PFSK-1 (cell line): ENCODE data around the gene DLGAP1.

Experiments used
- FOXP2 ChIP-seq: optimal IDR thresholded peaks from 2 replicates; pipeline ENCODE3; 2011; ENCODE audit warnings: borderline replicate concordance, control low read depth, inconsistent platforms; ENCODE audit not compliant: insufficient read depth; ENCODE audit errors: extremely low read length, extremely low read depth
- POLR2AphosphoS5 ChIP-seq: IDR thresholded peaks from 2 replicates; pipeline ENCODE4 v1.6.1; 2012; ENCODE audit warnings: low read depth, mild to moderate bottlenecking, control low read depth, low read length, moderate library complexity
- SIN3A ChIP-seq: IDR thresholded peaks from 2 replicates; pipeline ENCODE4 v1.6.1; 2012; ENCODE audit warnings: mild to moderate bottlenecking, low read length, moderate library complexity, borderline replicate concordance; ENCODE audit not compliant: insufficient read depth
- TAF1 ChIP-seq: IDR thresholded peaks from 2 replicates; pipeline ENCODE4 v1.6.1; 2012; ENCODE audit warnings: low read length, control low read depth, borderline replicate concordance; ENCODE audit not compliant: insufficient read depth
- TF ChIP-seq, protein P1 (sequence below), 2 experiments: IDR thresholded peaks; 2 replicates each; pipeline versions ENCODE4 v1.6.1 to v1.8.0; 2011 to 2012; ENCODE audit warnings: low read depth in 2 of 2, low read length in 2 of 2, control low read depth in 1 of 2, inconsistent platforms in 1 of 2, mild to moderate bottlenecking in 1 of 2, moderate library complexity in 1 of 2; ENCODE audit not compliant: insufficient read depth in 1 of 2

Gene DLGAP1

DNA sequence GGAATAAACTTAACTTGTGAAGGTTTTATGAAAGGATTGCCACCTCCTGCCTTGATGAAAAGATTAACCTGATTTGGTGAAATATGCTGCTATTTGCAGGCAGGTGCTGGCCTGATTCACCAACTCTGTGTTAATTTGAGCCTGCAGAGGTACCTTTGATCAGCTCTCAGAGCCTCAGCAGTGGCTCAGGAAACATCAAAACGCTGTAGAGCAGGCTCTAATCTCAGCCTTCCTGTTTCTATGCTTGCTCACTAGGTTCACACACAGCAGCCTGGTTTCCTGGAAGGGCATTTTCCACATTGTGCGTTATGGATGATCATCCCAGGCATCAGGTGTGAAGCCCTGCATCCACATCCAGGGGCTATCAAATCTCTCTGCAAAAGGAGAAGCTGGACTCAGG is 988.2 kb downstream of the DLGAP1 start:
- TF ChIP-seq, protein P1, sequence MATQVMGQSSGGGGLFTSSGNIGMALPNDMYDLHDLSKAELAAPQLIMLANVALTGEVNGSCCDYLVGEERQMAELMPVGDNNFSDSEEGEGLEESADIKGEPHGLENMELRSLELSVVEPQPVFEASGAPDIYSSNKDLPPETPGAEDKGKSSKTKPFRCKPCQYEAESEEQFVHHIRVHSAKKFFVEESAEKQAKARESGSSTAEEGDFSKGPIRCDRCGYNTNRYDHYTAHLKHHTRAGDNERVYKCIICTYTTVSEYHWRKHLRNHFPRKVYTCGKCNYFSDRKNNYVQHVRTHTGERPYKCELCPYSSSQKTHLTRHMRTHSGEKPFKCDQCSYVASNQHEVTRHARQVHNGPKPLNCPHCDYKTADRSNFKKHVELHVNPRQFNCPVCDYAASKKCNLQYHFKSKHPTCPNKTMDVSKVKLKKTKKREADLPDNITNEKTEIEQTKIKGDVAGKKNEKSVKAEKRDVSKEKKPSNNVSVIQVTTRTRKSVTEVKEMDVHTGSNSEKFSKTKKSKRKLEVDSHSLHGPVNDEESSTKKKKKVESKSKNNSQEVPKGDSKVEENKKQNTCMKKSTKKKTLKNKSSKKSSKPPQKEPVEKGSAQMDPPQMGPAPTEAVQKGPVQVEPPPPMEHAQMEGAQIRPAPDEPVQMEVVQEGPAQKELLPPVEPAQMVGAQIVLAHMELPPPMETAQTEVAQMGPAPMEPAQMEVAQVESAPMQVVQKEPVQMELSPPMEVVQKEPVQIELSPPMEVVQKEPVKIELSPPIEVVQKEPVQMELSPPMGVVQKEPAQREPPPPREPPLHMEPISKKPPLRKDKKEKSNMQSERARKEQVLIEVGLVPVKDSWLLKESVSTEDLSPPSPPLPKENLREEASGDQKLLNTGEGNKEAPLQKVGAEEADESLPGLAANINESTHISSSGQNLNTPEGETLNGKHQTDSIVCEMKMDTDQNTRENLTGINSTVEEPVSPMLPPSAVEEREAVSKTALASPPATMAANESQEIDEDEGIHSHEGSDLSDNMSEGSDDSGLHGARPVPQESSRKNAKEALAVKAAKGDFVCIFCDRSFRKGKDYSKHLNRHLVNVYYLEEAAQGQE (IDR thresholded peaks at IDR 0.05; ENCODE audit: insufficient read depth in 1 of 2, low read depth in 2 of 2, low read length in 2 of 2), result no peak
- TF ChIP-seq POLR2AphosphoS5 (no peak), FOXP2 (no peak), TAF1 (no peak), SIN3A (no peak)

DNA sequence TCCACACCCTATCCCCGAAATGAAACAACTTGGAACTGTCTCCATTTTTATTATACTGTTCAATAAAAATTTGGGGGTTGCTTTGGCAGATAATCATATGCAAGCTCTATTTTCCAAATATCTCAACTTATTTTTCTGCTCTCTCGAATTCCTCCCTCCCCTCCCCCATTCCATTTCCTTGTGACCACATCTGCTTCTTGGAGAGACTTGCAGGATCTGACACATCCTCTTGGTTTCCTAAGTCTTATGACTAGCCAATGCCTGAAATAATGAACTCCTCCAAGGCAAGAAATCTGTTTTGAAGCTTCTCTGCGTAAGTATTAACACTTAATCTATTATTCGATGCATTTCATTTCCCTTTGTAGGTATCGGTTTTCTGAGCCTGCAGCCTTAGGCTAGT is 989.1 kb downstream of the DLGAP1 start:
- TF ChIP-seq FOXP2 (no peak), SIN3A (no peak), POLR2AphosphoS5 (no peak), TAF1 (no peak)
- TF ChIP-seq, protein P1 (IDR thresholded peaks at IDR 0.05; ENCODE audit: insufficient read depth in 1 of 2, low read depth in 2 of 2, low read length in 2 of 2), result no peak

DNA sequence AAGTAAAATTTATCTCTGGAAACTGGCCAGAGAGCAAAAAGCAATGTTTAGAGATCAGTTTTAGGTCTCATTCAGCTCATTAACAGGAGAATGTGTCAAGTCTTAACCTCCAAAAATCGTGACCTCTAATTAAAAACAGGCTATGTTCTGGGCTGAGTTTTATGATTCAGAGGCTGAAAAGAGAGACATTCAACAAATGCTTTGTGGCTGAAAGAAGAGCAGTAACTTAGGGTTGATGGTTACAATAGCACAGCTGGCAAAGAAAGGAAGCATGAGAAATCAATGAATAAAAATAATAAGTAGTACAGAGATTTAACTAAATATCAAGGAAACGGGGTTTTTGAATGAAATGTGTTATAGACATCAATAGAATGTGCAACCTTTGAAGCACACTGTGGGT is 992.1 kb downstream of the DLGAP1 start:
- TF ChIP-seq POLR2AphosphoS5, result no peak

DNA sequence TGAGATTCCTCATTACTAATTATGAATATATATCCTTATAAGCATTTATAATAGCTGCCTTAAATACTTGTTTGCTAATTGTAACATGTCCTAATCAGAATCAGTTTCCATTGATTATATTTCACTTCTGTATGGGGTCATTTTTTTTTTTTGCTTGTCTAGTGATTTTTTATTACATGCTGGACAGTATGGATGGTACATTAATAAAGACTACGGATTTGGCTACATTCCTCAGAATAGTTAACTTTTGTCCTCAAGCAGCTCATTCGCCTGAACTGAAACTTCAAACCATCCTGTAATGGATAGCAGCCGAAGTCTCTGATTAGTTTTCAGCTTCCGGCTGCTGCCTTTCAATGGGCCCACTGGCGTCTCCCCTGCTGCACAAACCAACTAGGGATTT is 993.4 kb downstream of the DLGAP1 start:
- TF ChIP-seq TAF1, result no peak
- TF ChIP-seq SIN3A, result no peak
- TF ChIP-seq FOXP2, result no peak
- TF ChIP-seq, protein P1 (IDR thresholded peaks at IDR 0.05; ENCODE audit: insufficient read depth in 1 of 2, low read depth in 2 of 2, low read length in 2 of 2), result no peak
- no peak for TF ChIP-seq POLR2AphosphoS5

DNA sequence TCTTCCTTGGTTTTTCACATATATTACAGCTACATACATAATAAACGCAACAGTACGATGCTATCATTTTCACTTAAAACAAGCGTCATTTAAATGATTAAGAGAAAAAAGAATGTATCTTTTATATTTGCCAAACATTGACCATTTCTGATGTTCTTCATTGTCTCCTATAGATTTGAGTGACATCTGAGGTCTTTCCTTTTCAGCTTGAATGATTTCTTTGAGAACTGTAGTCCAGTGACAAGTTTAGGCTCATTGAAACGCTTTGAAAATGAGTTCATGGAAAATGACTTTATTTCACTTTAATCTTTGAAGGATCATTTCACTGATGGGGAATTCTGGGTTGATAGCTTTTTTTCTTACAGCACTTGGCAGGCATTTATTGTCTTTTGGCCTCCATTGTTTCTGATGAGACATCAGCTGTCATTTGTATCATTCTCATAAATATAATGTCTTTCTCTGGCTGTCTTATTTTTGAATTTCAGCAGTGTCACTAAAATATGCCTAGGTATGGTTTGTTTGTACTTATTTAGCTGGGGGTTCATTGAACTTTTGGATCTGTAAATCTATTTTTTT is 994.2 kb downstream of the DLGAP1 start:
- TF ChIP-seq FOXP2 (no peak), POLR2AphosphoS5 (no peak), SIN3A (no peak), TAF1 (no peak)
- TF ChIP-seq, protein P1 (IDR thresholded peaks at IDR 0.05; ENCODE audit: insufficient read depth in 1 of 2, low read depth in 2 of 2, low read length in 2 of 2), result no peak
